HEK293 (cell line): ENCODE results near the gene C19orf33.

ENCODE experiments used
- CTCF ChIA-PET: fragments of 350-600 bp; formaldehyde crosslinking; extraction: SDS; loops from one replicate; lab custom pipeline; 2021; ENCODE audit warnings: antibody characterized with exemption; lab: Yijun Ruan, JAX
- POLR2A ChIA-PET: fragments of 300-600 bp; formaldehyde crosslinking; extraction: SDS; loops from one replicate; lab custom pipeline; 2020; ENCODE audit warnings: antibody characterized with exemption, inconsistent platforms; lab: Yijun Ruan, JAX
- H3K27ac ChIP-seq: fragments of 200-500 bp; sonication (Bioruptor generic); 2 replicates; pipeline ENCODE4 v1.5.1; 2014; ENCODE audit warnings: low read depth, low read length, control low read depth, inconsistent platforms; ENCODE audit errors: extremely low read depth
- H3K36me3 ChIP-seq, 2 experiments: fragments of 200-500 bp in 1 of 2; sonication (Bioruptor generic) in 1 of 2; 1 replicate in 1 of 2; 2 replicates in 1 of 2; pipeline ENCODE4 v1.5.1; 2014 to 2017; ENCODE audit warnings: inconsistent platforms in 2 of 2, low read length in 2 of 2; ENCODE audit not compliant: control insufficient read depth in 2 of 2, insufficient read depth in 1 of 2
- H3K4me1 ChIP-seq: fragments of 200-500 bp; sonication (Bioruptor generic); 2 replicates; pipeline ENCODE4 v1.5.1; 2014; ENCODE audit warnings: mild to moderate bottlenecking, low read length, inconsistent platforms; ENCODE audit not compliant: control insufficient read depth, insufficient read depth
- H3K4me3 ChIP-seq: 2 replicates; pipeline ENCODE4 v1.5.1; 2011; ENCODE audit warnings: low read depth, mild to moderate bottlenecking, control low read depth, low read length, moderate library complexity
- H3K9me3 ChIP-seq: fragments of 200-500 bp; sonication (Bioruptor generic); 2 replicates; pipeline ENCODE4 v1.5.1; 2014; ENCODE audit warnings: low read depth, low read length, inconsistent platforms; ENCODE audit not compliant: control insufficient read depth, insufficient read depth
- BCL11A ChIP-seq: fragments of 450-650 bp; formaldehyde crosslinking; IDR thresholded peaks from 2 replicates; pipeline ENCODE4 v1.5.1; 2016; ENCODE audit warnings: low read depth, missing biosample characterization, missing genetic modification characterization
- HOXA7 ChIP-seq: sonication (generic); formaldehyde crosslinking; IDR thresholded peaks from 2 replicates; pipeline ENCODE4 v1.8.1; 2022; ENCODE audit warnings: missing genetic modification reagents, borderline replicate concordance
- KLF7 ChIP-seq: fragments of 450-650 bp; formaldehyde crosslinking; IDR thresholded peaks from 2 replicates; pipeline ENCODE4 v1.5.1; 2016; ENCODE audit warnings: missing biosample characterization, missing genetic modification characterization, borderline replicate concordance
- OSR2 ChIP-seq: fragments of 450-650 bp; formaldehyde crosslinking; IDR thresholded peaks from 2 replicates; pipeline ENCODE4 v1.5.1; 2016; ENCODE audit warnings: missing biosample characterization, missing genetic modification characterization
- OVOL3 ChIP-seq: fragments of 450-650 bp; formaldehyde crosslinking; IDR thresholded peaks from 2 replicates; pipeline ENCODE4 v1.5.1; 2016; ENCODE audit warnings: missing biosample characterization, missing genetic modification characterization
- SALL2 ChIP-seq: fragments of 450-650 bp; formaldehyde crosslinking; IDR thresholded peaks from 2 replicates; pipeline ENCODE4 v1.5.0; 2017; ENCODE audit warnings: missing biosample characterization, mild to moderate bottlenecking, missing genetic modification characterization, borderline replicate concordance
- SETDB1 ChIP-seq: IDR thresholded peaks from one replicate; pipeline ENCODE4 v1.6.1; 2017; ENCODE audit warnings: mild to moderate bottlenecking, low read length, moderate library complexity, mixed read lengths; ENCODE audit not compliant: insufficient read length
- WT1 ChIP-seq: fragments of 450-650 bp; formaldehyde crosslinking; IDR thresholded peaks from 2 replicates; pipeline ENCODE4 v1.5.1; 2016; ENCODE audit warnings: missing biosample characterization, missing genetic modification characterization
- ZBTB17 ChIP-seq: fragments of 450-650 bp; formaldehyde crosslinking; IDR thresholded peaks from 2 replicates; pipeline ENCODE4 v1.5.1; 2016; ENCODE audit warnings: missing biosample characterization, missing genetic modification characterization
- ZNF10 ChIP-seq: fragments of 450-650 bp; formaldehyde crosslinking; IDR thresholded peaks from 2 replicates; pipeline ENCODE4 v1.5.1; 2017; ENCODE audit warnings: missing biosample characterization, missing genetic modification characterization
- ZNF175 ChIP-seq: fragments of 450-650 bp; formaldehyde crosslinking; IDR thresholded peaks from 2 replicates; pipeline ENCODE4 v1.5.1; 2016; ENCODE audit warnings: missing biosample characterization, missing genetic modification characterization
- ZNF202 ChIP-seq: fragments of 450-650 bp; formaldehyde crosslinking; IDR thresholded peaks from 2 replicates; pipeline ENCODE4 v1.5.1; 2016; ENCODE audit warnings: missing biosample characterization, missing genetic modification characterization, borderline replicate concordance
- ZNF24 ChIP-seq: fragments of 450-650 bp; formaldehyde crosslinking; IDR thresholded peaks from 2 replicates; pipeline ENCODE4 v1.5.1; 2016; ENCODE audit warnings: missing biosample characterization, missing genetic modification characterization
- ZNF274 ChIP-seq, 2 experiments: fragments of 200-500 bp in 1 of 2; fragments of 450-650 bp in 1 of 2; sonication (Bioruptor generic) in 1 of 2; formaldehyde crosslinking in 1 of 2; IDR thresholded peaks; 2 replicates each; pipeline versions ENCODE4 v1.5.1 to v1.6.1; 2014 to 2016; ENCODE audit warnings: borderline replicate concordance in 1 of 2, inconsistent platforms in 1 of 2, low read length in 1 of 2, missing biosample characterization in 1 of 2, missing genetic modification characterization in 1 of 2
- ZNF529 ChIP-seq: fragments of 450-650 bp; formaldehyde crosslinking; IDR thresholded peaks from 2 replicates; pipeline ENCODE4 v1.5.1; 2017; ENCODE audit warnings: missing genetic modification characterization, missing biosample characterization; ENCODE audit not compliant: insufficient replicate concordance
- ZNF530 ChIP-seq: fragments of 450-650 bp; formaldehyde crosslinking; IDR thresholded peaks from 2 replicates; pipeline ENCODE4 v1.5.1; 2016; ENCODE audit warnings: low read depth, missing biosample characterization, missing genetic modification characterization
- ZNF544 ChIP-seq: fragments of 450-650 bp; formaldehyde crosslinking; IDR thresholded peaks from 2 replicates; pipeline ENCODE4 v1.5.0; 2017; ENCODE audit warnings: missing biosample characterization, missing genetic modification characterization
- ZNF549 ChIP-seq: fragments of 450-650 bp; IDR thresholded peaks from 2 replicates; pipeline ENCODE4 v1.5.1; 2018; ENCODE audit warnings: missing biosample characterization, missing genetic modification characterization, mild to moderate bottlenecking, inconsistent platforms, moderate library complexity
- ZNF610 ChIP-seq: fragments of 450-650 bp; formaldehyde crosslinking; IDR thresholded peaks from 2 replicates; pipeline ENCODE4 v1.5.1; 2016; ENCODE audit warnings: missing biosample characterization, missing genetic modification characterization, borderline replicate concordance
- ZNF777 ChIP-seq: fragments of 450-650 bp; formaldehyde crosslinking; IDR thresholded peaks from 2 replicates; pipeline ENCODE4 v1.5.1; 2017; ENCODE audit warnings: missing biosample characterization, missing genetic modification characterization, borderline replicate concordance
- ZNF792 ChIP-seq: fragments of 450-650 bp; formaldehyde crosslinking; IDR thresholded peaks from 2 replicates; pipeline ENCODE4 v1.5.1; 2016; ENCODE audit warnings: missing biosample characterization, missing genetic modification characterization
- TF ChIP-seq, protein P1 (sequence below): fragments of 450-650 bp; formaldehyde crosslinking; IDR thresholded peaks from 2 replicates; pipeline ENCODE4 v1.5.0; 2017; ENCODE audit warnings: missing biosample characterization, missing genetic modification characterization, borderline replicate concordance
- TF ChIP-seq, protein P2 (sequence below): fragments of 450-650 bp; IDR thresholded peaks from 2 replicates; pipeline ENCODE4 v1.5.1; 2018; ENCODE audit warnings: missing biosample characterization, mild to moderate bottlenecking, missing genetic modification characterization
- TF ChIP-seq, protein P3 (sequence below): fragments of 450-650 bp; formaldehyde crosslinking; IDR thresholded peaks from 2 replicates; pipeline ENCODE4 v1.5.1; 2016; ENCODE audit warnings: missing biosample characterization, missing genetic modification characterization
- TF ChIP-seq, protein P4 (sequence below): fragments of 450-650 bp; formaldehyde crosslinking; IDR thresholded peaks from 2 replicates; pipeline ENCODE4 v1.5.1; 2017; ENCODE audit warnings: missing biosample characterization, missing genetic modification characterization
- TF ChIP-seq, protein P5 (sequence below): fragments of 450-650 bp; formaldehyde crosslinking; IDR thresholded peaks from 2 replicates; pipeline ENCODE4 v1.5.1; 2017; ENCODE audit warnings: missing biosample characterization, missing genetic modification characterization

C19orf33 gene

DNA sequence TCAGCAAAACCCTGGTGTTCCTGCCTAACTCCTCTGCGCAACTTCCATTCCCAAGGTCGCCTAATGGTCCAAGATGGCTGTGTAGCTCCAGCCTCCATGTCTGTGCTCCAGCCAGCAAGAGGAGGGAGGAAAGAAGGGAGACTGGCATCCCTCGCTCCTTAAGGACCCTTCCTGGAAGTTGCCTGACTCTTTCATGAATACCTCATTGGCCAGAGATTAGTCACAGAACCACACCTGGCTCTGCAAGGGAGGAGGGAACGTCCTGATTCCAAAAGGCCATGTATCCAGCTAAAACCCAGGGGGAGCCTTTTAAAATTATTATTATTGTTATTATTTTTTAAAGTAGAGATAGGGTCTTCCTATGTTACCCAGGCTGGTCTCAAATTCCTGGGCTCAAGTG, 20.4 kb downstream of the C19orf33 start (continued):
- TF ChIP-seq SALL2 (tag by site-specific recombination) (no peak), ZNF544 (tag by site-specific recombination) (no peak), ZNF792 (tag by site-specific recombination) (no peak), ZNF777 (tag by site-specific recombination) (no peak), ZNF175 (tag by site-specific recombination) (no peak)
- TF ChIP-seq, protein P1, sequence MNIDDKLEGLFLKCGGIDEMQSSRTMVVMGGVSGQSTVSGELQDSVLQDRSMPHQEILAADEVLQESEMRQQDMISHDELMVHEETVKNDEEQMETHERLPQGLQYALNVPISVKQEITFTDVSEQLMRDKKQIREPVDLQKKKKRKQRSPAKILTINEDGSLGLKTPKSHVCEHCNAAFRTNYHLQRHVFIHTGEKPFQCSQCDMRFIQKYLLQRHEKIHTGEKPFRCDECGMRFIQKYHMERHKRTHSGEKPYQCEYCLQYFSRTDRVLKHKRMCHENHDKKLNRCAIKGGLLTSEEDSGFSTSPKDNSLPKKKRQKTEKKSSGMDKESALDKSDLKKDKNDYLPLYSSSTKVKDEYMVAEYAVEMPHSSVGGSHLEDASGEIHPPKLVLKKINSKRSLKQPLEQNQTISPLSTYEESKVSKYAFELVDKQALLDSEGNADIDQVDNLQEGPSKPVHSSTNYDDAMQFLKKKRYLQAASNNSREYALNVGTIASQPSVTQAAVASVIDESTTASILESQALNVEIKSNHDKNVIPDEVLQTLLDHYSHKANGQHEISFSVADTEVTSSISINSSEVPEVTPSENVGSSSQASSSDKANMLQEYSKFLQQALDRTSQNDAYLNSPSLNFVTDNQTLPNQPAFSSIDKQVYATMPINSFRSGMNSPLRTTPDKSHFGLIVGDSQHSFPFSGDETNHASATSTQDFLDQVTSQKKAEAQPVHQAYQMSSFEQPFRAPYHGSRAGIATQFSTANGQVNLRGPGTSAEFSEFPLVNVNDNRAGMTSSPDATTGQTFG (tag by site-specific recombination): no peak

DNA sequence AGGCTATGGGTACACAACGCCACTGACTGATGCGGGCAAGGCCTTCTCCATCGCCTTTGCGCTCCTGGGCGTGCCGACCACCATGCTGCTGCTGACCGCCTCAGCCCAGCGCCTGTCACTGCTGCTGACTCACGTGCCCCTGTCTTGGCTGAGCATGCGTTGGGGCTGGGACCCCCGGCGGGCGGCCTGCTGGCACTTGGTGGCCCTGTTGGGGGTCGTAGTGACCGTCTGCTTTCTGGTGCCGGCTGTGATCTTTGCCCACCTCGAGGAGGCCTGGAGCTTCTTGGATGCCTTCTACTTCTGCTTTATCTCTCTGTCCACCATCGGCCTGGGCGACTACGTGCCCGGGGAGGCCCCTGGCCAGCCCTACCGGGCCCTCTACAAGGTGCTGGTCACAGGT, 22.5 kb downstream of the C19orf33 start:
- CTCF ChIA-PET: interaction anchor here (0.6 to 1.4 kb wide), 4 partner anchors 8 to 423 kb away, joined by 3 read pairs; no protein-coding TSS in a partner anchor
- no peak overlapping the region for H3K27ac ChIP-seq
- no peaks in the 10 kb centered on the region for H3K4me1 ChIP-seq
- H3K36me3 ChIP-seq: no peaks in the 10 kb centered on the region; a peak in 1 of 3 replicates
- no peak overlapping the region for H3K4me3 ChIP-seq
- POLR2A ChIA-PET: interaction anchor here (0.6 kb wide), 1 partner anchor 17 kb away, joined by 4 read pairs; no protein-coding TSS in a partner anchor
- TF ChIP-seq, protein P2, sequence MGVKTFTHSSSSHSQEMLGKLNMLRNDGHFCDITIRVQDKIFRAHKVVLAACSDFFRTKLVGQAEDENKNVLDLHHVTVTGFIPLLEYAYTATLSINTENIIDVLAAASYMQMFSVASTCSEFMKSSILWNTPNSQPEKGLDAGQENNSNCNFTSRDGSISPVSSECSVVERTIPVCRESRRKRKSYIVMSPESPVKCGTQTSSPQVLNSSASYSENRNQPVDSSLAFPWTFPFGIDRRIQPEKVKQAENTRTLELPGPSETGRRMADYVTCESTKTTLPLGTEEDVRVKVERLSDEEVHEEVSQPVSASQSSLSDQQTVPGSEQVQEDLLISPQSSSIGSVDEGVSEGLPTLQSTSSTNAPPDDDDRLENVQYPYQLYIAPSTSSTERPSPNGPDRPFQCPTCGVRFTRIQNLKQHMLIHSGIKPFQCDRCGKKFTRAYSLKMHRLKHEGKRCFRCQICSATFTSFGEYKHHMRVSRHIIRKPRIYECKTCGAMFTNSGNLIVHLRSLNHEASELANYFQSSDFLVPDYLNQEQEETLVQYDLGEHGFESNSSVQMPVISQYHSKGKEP (tag by site-specific recombination): no peak
- TF ChIP-seq ZNF202 (tag by site-specific recombination): no peak
- TF ChIP-seq WT1 (tag by site-specific recombination): no peak
- no peak for TF ChIP-seq ZNF610
- TF ChIP-seq SETDB1: no peak
- no peak for TF ChIP-seq ZBTB17
- TF ChIP-seq OSR2 (tag by site-specific recombination): no peak
- TF ChIP-seq ZNF10 (tag by site-specific recombination): no peak
- no peaks in the 10 kb centered on the region for H3K9me3 ChIP-seq

DNA sequence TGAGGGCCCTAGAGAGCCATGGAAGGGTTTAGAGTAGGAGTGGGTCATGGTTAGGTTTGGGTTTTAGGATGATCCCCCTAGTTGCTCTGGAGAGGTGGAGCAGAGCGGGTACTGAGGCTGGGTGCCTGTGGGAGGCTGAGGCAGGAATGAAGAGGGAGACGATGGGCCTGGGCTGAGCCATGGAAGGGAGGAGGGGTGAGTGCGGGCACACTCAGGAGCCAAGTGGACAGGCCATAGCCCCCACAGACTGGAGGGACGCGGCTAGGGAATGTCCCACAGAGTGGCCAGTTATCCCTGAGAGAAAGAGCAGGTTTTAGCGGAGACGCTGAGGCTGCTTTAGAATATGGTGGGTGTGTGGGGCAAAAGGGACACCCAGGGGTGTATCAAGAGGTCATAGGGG, 25.6 kb downstream of the C19orf33 start:
- H3K4me1 ChIP-seq: no peaks in the 10 kb centered on the region
- ChIA-PET CTCF (interaction anchor here (1.0 to 9.9 kb wide), 2 partner anchors 62 to 86 kb away, joined by 4 to 183 read pairs; no protein-coding TSS in a partner anchor), POLR2A (no interaction called here)
- no peaks in the 10 kb centered on the region for H3K9me3 ChIP-seq
- H3K4me3 ChIP-seq: no peak overlapping the region
- no peaks in the 10 kb centered on the region; a peak in 1 of 3 replicates for H3K36me3 ChIP-seq
- H3K27ac ChIP-seq: no peak overlapping the region
- TF ChIP-seq ZNF274 (IDR thresholded peaks at IDR 0.05; ENCODE audit: low read length): no peak
- no peak for TF ChIP-seq ZNF274 (tag by site-specific recombination; IDR thresholded peaks at IDR 0.05; ENCODE audit: borderline replicate concordance)
- TF ChIP-seq, protein P3, sequence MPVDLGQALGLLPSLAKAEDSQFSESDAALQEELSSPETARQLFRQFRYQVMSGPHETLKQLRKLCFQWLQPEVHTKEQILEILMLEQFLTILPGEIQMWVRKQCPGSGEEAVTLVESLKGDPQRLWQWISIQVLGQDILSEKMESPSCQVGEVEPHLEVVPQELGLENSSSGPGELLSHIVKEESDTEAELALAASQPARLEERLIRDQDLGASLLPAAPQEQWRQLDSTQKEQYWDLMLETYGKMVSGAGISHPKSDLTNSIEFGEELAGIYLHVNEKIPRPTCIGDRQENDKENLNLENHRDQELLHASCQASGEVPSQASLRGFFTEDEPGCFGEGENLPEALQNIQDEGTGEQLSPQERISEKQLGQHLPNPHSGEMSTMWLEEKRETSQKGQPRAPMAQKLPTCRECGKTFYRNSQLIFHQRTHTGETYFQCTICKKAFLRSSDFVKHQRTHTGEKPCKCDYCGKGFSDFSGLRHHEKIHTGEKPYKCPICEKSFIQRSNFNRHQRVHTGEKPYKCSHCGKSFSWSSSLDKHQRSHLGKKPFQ (tag by site-specific recombination): no peak
- no peak for TF ChIP-seq ZNF529 (tag by site-specific recombination)
- no peak for TF ChIP-seq ZNF24 (tag by site-specific recombination)
- TF ChIP-seq, protein P4, sequence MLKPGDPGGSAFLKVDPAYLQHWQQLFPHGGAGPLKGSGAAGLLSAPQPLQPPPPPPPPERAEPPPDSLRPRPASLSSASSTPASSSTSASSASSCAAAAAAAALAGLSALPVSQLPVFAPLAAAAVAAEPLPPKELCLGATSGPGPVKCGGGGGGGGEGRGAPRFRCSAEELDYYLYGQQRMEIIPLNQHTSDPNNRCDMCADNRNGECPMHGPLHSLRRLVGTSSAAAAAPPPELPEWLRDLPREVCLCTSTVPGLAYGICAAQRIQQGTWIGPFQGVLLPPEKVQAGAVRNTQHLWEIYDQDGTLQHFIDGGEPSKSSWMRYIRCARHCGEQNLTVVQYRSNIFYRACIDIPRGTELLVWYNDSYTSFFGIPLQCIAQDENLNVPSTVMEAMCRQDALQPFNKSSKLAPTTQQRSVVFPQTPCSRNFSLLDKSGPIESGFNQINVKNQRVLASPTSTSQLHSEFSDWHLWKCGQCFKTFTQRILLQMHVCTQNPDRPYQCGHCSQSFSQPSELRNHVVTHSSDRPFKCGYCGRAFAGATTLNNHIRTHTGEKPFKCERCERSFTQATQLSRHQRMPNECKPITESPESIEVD (tag by site-specific recombination): no peak
- no peak for TF ChIP-seq OVOL3 (tag by site-specific recombination)
- TF ChIP-seq ZNF530 (tag by site-specific recombination): no peak
- TF ChIP-seq HOXA7 (CRISPR knock-in tag): no peak
- TF ChIP-seq KLF7: no peak
- TF ChIP-seq ZNF549 (tag by site-specific recombination): no peak
- no peak for TF ChIP-seq BCL11A (tag by site-specific recombination)
- TF ChIP-seq, protein P5, sequence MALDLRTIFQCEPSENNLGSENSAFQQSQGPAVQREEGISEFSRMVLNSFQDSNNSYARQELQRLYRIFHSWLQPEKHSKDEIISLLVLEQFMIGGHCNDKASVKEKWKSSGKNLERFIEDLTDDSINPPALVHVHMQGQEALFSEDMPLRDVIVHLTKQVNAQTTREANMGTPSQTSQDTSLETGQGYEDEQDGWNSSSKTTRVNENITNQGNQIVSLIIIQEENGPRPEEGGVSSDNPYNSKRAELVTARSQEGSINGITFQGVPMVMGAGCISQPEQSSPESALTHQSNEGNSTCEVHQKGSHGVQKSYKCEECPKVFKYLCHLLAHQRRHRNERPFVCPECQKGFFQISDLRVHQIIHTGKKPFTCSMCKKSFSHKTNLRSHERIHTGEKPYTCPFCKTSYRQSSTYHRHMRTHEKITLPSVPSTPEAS: no peak
